ENCODE results near the gene TUT1.
"Not testable (repeated sequence)": the region's sequence is repeated elsewhere in the genome, so short reads cannot be mapped to it uniquely, and the experiment has no call there.

Gene TUT1

GRCh38 chr11:62604460-62605120 is 13.3 kb upstream of the TUT1 start:
- DNase-seq = no peak

DNA sequence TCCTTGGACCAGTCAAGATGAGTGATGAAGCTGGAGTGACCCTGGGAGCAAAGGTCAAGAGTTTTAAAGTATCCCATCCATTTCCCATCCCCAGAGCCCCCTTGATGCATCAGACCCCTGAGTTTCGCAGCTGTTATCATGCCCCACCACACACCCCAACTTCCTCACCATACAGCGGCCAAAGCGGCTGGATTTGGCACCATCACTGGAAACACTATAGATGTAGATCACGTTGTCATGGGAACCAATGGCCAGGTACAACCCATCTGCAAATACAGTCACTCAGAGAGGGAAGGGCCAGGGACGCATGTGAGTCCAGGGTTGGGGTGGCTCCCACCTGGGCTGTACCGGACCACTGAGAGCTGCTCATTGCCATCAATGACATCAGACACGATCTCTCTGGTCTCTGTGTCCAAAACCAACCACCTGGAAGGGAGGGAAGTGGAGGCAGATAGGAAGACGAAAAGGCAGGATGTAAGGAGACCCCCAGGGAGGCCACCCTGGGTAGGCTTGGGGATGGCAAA is 12.5 kb upstream of the TUT1 start:
- no peak for DNase-seq

- DNase-seq = no peak
These were observed 11.7 kb upstream of the TUT1 start for GRCh38 chr11:62603072-62603408.

DNA sequence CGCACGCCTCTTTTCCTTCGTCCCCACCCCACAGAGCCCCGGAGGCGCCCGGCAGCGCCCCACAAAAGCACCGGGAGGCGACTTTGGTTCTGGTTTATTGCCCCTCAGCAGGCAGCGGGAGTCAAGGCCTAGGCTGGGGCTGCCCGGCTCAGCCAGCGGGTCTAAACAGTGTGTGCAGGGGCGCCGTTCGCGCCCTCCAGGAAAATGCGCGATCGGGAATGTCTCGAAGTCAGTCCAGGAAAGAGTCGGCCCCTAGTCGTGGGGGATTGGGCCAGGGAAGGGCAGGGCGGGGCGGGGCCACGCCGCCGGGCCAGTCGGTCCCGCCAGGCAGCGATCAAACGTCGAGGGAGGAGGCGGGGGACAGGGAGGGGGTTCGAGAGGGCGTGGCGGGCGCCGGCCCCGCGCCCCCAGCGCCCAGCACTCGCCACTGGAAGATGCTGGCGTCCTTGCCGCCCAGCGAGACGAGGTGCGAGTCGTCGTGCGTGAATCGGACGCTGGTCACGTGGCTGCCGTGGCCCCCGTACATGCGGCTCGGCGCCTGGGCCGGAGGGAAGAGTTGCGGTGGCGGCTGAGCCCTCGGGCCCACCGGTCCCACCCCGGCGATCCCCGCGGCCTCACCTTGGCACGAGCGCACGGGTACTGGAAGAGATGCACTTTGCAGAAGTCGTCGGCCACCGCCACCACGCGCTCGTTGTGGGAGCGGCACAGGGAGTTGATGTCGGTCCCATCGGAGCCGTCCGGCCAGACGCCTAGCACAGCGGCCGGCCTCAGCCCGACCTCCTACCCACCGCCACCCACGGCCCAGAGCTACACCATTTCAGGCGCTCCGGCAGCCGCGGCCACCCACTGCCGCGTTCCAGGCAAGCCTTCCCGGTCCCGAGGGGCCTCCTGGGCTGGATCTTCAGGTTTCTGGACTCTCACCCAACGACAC is 11.1 kb upstream of the TUT1 start:
- DNase-seq = peak; percentile 36

GRCh38 chr11:62601372-62602140 is 10.2 kb upstream of the TUT1 start, which contains the start of gene MTA2:
Gene MTA2 (minus strand): TSS chr11:62601865. CDS start chr11:62601450, 415 bp downstream.
- DNase-seq = peak; percentile 99

- peak; percentile 51 for DNase-seq
These were observed 9.7 kb upstream of the TUT1 start for GRCh38 chr11:62601122-62601371.

- DNase-seq = no peak
These were observed 9.2 kb upstream of the TUT1 start for GRCh38 chr11:62600367-62601121.

DNA sequence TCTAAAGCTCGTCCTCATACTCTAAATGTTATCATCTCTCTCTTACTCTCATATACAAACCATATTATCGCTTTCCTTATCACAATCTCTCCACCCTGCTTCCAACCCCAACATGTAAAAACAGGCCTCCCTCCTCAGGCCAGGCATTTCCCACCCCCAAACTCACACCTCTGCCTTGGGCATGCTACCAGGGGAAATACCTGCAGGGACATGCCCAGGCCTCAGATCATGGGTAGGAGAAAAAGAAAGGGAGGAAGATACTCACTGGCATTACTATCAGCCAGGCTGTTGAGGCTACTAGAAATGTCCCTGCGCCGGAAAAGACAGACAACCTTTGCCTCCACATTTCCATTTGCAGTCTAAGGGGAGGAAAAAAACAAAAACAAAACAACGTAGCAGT is 8.6 kb upstream of the TUT1 start:
- DNase-seq = no peak

DNA sequence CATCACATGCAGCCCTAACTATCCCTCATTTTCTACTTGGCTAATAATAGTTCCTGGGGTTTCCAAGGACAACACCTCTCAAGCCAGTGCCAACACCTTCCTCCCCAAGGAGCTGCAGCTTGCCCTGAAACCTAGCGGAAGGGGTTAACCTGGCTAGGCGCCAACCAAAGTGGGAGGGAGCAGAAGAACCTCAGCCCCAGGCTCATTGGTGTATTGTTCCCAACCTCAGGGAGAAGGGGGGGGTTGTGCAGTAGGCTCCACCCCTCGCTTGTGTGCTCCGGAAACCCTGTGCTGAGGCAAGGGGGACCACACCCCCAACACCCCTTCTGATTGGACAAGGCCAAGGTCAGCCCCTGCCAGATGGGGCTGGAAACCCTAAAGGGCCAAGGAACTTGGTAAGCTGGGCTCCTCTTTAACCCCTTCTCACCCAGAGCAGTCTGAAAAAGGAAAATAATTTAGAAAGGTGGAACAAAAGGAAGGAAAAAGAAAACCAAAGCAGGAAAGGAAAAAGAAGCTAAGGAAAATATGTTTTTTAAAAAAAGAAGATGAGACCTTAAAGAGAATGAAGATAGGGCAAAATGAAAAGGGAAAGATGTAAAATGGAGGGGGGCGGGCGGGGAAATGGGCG is 7.9 kb upstream of the TUT1 start:
- DNase-seq = peak; percentile 94

- DNase-seq = no peak
These were observed 3.8 kb upstream of the TUT1 start for GRCh38 chr11:62595124-62595523.

DNA sequence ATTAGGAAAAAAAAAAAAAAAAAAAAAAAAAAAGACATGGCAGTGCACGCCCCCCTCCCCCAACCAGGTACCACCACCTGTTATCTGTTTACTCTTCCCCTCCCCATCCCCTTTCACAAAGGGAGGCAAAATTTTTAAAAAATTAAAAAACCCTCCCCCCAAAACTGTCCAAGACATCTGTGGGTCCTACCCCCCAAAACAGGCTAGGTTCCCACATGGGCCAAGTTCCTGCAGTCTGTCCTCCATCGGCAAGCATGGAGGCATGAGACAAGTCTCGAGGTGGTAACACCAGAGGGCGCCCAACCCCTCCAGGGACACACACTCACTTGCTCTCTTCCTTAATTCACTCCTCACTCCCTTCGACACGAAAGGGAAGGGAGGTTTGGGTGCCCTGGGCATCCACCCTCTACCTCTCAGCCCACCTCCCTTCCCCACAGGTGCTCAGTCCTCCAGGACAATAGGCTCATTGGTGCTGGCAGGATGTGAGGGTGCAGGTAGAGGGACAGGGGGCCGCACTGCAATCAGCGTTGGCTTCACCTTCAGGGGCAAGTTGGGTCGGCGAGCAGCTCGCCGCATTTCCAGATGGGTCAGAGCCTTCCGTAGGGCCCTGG is 2.2 kb upstream of the TUT1 start:
- peak; percentile 85 for DNase-seq

GRCh38 chr11:62592989-62593421 is 1.7 kb upstream of the TUT1 start:
- DNase-seq = no peak

DNA sequence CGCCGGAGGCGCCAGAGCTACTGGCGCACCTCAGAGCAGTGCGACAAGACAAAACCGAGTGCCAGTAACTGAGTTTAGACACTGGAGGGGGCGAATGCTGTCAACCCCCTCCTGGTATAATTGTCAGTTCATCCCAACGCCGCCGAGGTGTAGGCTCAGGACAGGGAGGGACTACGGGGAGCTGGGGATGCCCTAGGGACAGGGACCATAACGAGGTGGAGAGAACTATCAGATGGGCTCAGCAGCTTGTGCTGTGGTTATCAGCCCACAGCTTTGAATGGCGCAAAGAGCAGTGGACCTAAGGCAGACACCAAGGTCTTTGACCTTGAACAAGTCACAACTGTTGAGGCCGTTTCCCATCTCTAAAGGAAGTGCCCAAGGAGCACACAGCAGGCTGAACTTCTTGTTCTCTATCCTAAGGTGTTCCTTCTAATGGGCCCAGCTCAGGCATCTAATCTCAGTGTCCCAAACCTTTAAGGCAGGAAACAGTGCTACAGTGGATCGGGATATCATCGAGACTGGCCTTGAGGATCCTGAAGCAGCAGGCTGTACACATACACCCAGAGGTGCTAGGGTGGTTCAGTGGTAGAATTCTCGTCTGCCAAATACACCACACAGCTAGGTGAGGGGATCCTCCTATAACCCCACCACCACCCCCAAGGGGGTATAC is 958 bp upstream of the TUT1 start:
- DNase-seq = no peak

DNA sequence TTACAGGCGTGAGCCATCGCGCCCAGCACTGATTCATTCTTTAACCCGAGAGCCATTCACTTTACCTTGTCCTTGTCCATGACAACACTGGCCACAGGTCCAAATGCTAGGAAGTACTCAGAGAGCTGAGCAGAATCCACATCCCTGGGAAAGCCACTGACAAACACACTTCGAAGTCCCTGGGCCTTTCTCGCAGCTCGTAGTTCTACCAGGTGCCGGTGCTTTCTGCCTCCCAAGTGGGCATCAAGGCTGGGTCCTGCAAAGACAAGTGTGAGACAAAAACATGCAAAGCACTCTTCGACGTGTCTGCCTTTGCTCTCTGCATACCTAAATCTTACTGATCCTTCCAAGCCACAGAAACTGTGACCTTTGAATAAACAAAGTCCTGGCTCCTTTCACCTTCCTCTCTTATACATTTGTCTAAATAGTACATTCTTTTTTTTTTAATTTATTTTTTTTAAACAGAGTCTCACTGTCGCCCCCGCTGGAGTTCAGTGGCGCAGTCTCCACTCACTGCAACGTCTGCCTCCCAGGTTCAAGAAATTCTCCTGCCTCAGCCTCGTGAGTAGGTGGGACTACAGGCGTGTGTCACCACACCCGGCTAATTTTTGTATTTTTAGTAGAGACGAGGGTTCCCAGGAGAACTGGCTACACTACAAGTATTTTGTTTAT is 2.2 kb downstream of the TUT1 start:
- no peak for DNase-seq

- not testable (repeated sequence) for DNase-seq
These were observed 6.0 kb downstream of the TUT1 start for GRCh38 chr11:62585356-62585755.

- DNase-seq = not testable (repeated sequence)
These were observed 9.6 kb downstream of the TUT1 start for GRCh38 chr11:62581735-62582134.

- DNase-seq = no peak
These were observed 10.2 kb downstream of the TUT1 start for GRCh38 chr11:62580959-62581715.

DNA sequence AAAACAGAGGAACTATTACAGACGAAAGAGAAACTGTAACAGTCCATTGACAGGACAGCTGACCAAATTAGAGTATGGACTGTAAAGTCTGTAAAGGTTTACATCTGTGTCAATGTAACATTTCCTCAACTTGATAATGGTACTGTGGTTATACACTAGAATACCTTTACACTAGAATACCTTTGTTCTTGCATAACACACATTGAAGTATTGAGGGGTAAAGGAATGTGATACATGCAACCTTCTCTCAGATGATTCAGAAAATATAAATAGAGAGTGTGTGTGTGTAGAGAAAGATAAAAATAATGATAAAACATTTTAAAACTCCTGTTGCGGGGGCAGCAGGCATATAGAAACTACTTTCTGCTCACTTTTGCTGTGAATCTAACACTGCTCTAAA is 12.1 kb downstream of the TUT1 start:
- DNase-seq = no peak

DNA sequence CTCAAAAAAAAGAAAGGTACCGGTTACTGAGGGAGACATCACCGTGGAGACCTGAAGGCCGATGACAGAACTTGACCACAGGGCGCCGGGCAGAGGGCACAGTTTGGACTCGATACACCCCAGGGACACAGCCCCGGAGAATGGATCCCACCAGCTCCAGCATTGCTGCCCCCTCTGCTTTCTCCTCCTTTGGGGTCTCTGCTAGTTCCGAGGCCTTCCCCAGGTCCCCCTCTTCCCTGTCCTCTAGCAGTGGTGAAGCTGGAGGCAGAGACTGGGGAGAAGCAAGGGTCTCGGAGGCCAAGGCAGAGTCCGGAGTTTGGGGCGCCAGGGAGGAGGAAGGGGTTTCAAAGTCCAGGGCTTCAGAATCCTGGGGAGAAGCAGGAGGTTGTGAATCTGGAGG is 12.8 kb downstream of the TUT1 start:
- no peak for DNase-seq
